CD1c-positive myeloid dendritic cell (primary cell): ENCODE results near the gene INO80C.
A peak's percentile ranks its signal among the peaks of the same experiment; 100 is the strongest.

ENCODE experiments used
- DNase-seq: peaks from one replicate; pipeline ENCODE4 v3.0.0-alpha.2; 2016; ENCODE audit errors: extremely low spot score

The INO80C gene

DNA sequence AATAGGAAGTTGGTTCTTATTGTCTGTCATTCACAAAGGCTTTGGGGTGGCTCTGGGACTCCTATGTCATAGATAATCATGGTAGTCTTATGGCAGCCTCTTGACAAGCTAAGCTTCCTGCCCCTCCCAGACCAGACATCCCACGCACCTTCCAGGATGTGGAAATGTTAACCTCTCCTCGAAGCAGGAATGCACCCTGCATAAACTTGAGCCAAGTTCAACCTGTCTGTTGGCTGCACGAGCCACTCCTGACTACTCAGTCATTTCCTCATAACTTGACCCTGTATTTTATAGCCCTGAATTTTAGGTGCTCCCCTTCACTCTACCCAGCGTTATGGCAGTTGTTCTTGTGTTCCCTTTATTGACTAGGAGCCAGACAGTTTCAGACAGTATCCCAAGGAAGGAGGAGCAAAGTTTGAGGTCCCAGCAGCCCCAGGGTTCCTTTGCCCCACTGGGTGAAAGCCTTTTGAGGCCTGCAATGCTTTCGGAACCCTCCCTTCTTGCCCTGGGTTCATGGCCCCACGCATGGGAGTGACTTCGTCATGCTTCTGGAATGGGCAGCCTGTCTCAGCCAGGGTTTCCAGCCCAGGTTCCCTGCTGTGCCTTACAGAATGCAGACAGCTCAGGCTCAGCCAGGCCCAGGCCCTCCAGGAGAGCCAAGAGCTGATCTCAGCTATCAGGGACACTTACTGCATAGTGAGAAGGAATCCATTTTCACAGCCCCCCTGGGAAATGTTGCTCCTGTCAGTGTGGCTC, 15.6 kb upstream of the INO80C start:
- no peak for DNase-seq

DNA sequence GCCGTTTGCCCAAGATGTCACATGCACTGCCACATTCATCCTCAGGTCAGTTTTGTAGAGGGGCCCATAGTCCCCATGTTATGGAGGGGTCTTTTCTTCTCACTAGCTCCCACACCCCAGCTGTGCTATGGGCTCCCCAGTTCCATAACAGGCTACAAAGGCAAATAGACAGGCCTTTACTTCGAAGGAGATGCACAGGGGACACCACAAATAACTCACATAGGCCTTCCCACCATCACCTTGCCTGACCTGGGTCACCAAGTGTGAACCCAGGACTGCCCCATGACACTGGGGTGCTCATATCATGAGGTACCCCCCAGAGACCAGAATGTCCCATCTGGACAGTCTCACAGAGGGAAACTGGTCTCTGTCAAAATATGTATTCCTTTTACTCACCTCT, 15.0 kb upstream of the INO80C start:
- DNase-seq: no peak

DNA sequence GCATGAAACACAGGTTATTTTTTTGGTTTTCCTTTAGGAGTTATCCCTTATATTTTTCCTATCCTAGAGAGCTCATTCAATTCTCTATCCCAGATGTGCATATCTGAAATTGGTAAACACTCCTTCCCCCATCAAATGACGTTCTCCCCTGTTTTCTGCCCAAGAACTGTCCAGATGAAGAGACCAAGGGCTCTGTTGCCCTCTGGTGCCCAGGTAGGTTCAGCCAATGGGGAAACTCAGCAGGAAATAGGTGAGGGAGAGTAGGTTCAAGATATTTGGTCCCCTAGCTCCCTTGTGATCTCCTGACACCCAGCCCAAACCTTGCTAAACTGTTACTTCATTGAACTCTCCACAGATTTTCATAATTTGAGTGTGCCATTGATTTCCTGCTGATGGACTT, 14.1 kb upstream of the INO80C start:
- no peak for DNase-seq

GRCh38 chr18:35511428-35511827, 13.7 kb upstream of the INO80C start:
- no peak for DNase-seq

DNA sequence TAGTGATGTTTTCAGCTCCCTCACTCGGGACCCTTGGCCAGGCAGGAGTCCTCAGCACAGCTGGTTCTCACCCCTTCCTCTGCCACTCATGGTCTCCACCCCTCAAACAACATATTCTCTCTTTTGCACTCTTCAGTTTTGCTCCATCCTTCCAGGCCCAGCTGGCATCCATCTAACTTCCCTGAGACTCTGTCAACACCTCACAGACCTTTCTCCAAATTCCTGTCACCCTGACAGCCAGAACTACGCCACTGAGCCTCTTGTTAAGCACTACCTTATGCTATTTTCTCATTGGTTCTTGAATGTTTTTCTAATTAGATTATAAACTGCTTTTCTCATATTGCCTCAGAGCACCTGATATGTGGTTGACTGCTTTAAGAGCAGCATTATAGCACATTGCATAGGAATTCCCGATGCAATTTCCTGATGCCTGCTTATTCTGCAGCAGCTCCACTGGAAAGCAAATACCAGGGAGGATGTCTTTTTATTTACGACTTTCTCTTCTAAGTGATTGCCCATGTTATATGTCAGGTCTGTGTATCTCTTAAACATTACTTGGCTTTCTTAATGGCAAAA, 12.4 kb upstream of the INO80C start:
- no peak for DNase-seq

GRCh38 chr18:35508746-35509338, 11.1 kb upstream of the INO80C start:
- no peak for DNase-seq

DNA sequence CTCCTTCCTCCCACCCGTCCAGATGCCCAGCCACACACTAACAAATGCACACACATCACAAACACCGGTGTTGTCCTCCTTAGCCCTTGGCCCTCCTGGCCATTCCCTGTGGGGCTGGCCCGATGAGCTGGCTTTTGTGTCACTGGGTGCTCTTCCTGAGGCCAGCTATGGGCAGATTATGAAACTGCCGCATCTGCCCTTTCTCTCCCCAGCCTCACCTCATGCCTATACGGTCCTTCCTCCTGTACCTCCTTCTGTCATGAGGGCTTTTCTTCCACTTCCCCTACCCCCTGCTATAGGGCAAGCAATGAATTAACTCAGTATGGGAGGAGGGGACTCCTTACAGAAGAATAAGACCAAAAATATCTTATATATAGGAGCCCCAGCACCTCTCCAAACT, 10.3 kb upstream of the INO80C start:
- DNase-seq: no peak

GRCh38 chr18:35507623-35508022, 9.9 kb upstream of the INO80C start:
- no peak for DNase-seq

- DNase-seq: no peak
These were observed 9.4 kb upstream of the INO80C start for GRCh38 chr18:35507192-35507591.

- no peak for DNase-seq
These were observed 8.4 kb upstream of the INO80C start for GRCh38 chr18:35506024-35506712.

- no peak for DNase-seq
These were observed 7.2 kb upstream of the INO80C start for GRCh38 chr18:35504996-35505395.

DNA sequence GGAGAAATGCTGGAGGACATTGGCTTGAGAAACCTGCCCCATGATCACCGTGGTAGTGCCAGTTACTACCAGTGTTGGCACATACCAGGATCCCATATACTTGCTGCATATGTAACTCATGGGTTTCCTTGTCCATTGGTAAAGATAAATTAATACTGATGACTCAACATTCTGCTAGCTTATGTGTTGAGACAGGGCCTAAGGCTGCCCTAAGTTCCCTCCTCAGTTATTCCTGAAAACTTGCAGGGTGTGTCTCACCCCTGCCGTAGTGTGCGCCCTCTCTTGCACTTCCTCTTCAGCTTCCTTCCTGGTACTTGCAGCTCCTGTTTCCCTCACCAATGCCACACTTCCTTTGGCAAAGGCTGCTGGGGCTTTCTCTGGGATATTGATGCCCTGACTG, 4.3 kb upstream of the INO80C start:
- peak; percentile 59 for DNase-seq

GRCh38 chr18:35501369-35501768, 3.6 kb upstream of the INO80C start:
- no peak for DNase-seq

DNA sequence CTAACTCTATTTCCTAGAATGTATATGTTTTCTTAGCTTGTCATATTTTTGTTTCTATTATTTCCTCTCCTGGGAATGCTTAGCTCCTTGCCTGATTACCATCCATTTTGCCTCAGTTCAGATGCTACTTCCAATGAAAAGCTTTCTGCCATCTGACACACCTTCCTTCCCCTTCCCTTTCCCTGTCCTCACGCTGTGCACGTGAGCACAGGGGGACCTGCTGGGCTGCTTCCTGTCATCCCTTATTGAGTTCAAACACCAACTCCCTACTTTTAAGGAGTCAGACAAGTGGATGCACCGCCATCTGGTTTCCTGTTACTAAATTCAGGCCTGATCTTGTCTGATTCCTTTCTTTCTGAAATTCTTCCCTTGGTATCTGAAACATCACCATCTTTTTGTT, 2.4 kb upstream of the INO80C start:
- no peak for DNase-seq

DNA sequence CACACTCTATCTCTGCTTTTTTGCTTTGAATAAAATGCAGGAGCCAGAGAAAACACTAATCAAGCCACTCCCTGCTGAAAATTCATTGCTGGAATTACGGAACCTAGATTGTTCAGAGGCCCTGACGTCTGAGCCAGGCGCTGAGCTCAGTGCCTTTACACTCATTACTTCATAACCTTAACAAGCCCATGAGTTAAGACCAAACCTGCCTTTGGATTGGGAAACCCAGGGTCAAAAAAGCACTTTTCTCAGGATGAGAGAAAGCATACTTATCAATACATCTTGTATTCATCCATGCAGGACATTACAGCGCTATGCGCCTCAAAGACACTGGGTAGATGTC, 762 bp downstream of the INO80C start:
- DNase-seq: no peak

DNA sequence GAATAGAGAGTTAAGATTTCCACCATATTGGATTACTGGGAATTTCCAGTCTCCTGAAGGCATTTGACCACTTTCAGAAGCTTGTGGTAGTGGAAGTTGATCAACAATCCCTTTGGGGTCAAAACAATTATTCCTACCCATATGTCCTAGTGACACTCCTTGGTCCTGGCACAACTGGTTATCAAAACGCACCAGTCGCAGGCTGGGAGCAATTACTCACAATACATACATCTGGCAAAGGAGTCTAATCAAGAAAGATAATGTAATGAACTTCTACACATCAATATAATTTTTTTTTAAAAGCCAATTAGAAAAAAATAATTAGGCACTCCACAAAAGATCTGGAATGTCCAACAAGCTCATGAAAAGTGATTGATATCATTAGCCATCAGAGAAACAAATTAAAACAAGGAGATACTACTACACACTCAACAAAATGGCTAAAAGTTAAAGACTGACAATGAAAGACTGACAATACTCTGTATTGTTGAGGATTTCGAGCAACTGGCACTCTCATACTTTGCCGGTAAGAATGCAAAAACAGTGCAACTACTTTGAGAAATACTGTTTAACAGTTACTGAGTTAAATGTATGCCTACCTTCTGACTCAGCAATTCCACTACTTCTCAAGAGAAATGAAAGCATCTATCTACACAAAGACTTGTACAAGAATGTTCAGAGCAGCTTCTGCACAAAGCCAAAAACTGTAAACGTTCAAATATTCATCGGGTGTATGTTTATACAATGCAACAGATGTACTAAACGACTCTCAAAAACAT, 2.0 kb downstream of the INO80C start:
- no peak for DNase-seq

GRCh38 chr18:35494251-35495220, 3.2 kb downstream of the INO80C start:
- DNase-seq: peak; percentile 36

DNA sequence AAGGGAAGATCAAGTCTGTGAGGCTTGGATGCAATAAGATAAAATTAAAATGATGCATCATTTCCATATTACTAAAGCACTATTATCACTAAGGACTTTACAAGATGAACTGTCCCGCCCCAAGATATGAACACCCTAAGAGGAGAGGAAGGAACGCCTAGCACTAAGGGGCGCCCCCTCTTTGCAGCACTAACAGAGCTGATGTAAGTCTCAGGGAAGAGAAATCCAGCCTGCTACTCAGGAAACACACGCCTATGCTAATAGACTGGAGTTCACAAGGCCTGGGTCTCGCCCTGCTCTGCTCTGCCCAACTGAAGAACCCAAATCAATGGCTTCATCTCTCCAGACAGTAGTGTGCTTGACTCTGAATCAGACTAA, 6.1 kb downstream of the INO80C start:
- no peak for DNase-seq

DNA sequence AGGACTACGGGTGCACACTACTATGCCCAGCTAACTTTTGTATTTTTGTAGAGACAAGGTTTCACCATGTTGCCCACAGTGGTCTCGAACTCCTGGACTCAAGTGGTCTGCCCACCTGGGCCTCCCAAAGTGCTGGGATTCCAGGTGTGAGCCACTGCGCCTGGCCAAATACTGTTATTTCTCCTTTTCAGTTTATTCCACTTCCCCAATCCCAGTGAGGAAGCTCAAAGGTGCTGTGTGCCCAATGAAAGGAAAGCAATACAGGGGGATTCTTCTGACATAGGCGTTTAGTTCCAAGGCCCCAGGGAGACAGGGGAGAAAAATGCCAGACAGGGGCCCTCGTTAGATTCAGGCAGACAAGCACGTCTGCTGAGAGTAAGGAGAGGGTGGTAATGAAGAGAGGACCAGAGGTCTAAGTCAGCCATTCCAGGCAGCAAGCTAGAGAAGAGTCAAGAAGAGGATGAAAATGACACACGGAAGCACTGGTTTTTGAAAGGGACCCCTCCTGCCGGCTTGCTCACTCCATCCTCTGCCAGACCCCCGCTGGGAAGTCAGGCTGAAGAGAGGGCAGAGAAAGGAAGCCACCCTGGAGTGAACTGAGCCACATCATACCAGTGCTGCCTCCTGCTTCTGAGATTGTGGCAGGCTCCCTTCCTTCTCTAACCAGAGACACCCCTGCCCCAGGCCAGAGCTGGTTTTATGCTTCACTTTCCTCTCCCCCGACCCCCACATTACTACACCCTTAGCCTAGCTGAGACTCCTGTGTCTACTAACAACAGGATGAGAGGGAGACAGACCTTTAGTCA, 6.7 kb downstream of the INO80C start:
- peak; percentile 21 for DNase-seq

DNA sequence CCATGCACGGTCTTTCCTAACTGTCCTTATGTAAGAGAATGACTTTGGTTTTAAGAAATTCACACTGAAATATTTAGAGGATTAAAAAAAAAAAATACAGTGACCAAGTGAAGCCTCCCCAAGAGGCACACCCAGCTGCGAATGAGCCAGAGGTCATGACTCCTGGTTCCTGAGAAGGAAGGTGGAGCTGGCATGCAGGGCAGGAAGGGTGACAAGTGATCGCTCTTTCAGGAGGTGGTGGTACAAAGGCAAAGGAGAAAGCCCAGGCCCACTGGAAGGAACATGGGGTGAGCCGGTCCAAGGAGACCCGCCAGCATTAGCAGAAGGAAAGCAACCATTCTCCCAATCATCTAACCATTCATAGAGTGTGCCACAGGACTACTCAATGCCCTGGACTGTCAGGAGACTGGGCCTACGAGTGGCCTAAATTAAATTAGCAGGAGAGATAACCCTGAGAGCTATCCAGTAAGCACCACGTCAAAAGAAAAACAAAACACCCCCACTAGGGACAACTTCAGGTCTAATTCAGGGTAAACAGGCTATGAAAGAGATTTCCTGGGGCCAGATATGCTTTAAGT, 7.8 kb downstream of the INO80C start:
- no peak for DNase-seq
